Prostate gland (tissue), 2 donors: Measurements from ENCODE around the gene PCDH9.

Experiments used
- POLR2A ChIP-seq: fragments of 450-650 bp; IDR thresholded peaks from one replicate; pipeline ENCODE4 v1.6.1; 2016; ENCODE audit warnings: antibody characterized with exemption, mild to moderate bottlenecking
- POLR2AphosphoS5 ChIP-seq: sonication (generic); formaldehyde crosslinking; IDR thresholded peaks from one replicate; pipeline ENCODE4 v1.6.1; 2017; ENCODE audit warnings: antibody characterized with exemption
- TF ChIP-seq, protein P1 (sequence below), 4 experiments: fragments of 200-600 bp in 2 of 4; fragments of 450-650 bp in 2 of 4; sonication (generic) in 2 of 4; IDR thresholded peaks; 1 replicate in 3 of 4; 2 replicates in 1 of 4; pipeline ENCODE4 v1.5.1; 2016 to 2019; ENCODE audit warnings: antibody characterized with exemption in 4 of 4, mild to moderate bottlenecking in 2 of 4, moderate library complexity in 2 of 4

DNA sequence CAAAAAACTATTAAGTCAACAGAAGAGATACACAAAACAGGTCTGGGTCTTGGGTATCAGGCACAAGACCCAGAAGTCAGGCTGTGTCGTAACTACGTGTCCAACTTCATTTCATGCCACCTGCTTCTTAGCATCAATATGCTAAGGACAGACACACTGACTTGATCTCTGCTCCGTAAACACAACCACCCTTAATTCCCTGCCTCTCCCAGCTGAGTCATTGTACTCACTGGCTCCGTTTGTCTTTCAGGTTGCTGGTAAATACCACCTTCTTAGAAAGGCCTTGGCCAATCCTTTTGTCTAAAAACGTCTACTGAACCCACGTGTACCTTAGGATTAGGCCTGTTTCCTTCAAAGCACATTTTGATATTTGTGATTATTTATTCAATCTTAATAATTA is 726.2 kb downstream of the PCDH9 start:
- TF ChIP-seq, protein P1, sequence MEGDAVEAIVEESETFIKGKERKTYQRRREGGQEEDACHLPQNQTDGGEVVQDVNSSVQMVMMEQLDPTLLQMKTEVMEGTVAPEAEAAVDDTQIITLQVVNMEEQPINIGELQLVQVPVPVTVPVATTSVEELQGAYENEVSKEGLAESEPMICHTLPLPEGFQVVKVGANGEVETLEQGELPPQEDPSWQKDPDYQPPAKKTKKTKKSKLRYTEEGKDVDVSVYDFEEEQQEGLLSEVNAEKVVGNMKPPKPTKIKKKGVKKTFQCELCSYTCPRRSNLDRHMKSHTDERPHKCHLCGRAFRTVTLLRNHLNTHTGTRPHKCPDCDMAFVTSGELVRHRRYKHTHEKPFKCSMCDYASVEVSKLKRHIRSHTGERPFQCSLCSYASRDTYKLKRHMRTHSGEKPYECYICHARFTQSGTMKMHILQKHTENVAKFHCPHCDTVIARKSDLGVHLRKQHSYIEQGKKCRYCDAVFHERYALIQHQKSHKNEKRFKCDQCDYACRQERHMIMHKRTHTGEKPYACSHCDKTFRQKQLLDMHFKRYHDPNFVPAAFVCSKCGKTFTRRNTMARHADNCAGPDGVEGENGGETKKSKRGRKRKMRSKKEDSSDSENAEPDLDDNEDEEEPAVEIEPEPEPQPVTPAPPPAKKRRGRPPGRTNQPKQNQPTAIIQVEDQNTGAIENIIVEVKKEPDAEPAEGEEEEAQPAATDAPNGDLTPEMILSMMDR (IDR thresholded peaks at IDR 0.05), result no peak
- TF ChIP-seq POLR2A (no peak), POLR2AphosphoS5 (no peak)
